ENCODE data around the gene S100A12.

The S100A12 gene

DNA sequence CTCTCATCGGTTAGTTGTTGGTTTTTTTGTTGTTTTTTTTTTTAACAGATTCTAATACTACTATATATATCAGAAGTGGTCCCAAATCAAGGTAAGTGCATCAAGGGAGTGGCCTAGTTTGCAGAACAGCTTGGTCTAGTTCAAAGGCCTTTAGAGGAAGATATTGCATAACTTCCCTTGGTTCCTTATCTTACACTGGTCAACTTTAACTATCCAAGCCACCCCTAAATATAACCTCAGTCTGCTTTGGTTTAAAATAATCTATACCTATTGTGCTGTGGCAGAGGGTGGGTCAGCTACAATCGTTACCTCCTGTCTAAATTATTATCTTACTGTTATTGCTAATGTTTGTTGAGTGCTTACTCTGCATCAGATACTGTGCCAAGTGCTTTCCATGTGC lies 6.9 kb downstream of the S100A12 start:
- DNase-seq (ENCODE audit: low read depth, low spot score), result no peak

DNA sequence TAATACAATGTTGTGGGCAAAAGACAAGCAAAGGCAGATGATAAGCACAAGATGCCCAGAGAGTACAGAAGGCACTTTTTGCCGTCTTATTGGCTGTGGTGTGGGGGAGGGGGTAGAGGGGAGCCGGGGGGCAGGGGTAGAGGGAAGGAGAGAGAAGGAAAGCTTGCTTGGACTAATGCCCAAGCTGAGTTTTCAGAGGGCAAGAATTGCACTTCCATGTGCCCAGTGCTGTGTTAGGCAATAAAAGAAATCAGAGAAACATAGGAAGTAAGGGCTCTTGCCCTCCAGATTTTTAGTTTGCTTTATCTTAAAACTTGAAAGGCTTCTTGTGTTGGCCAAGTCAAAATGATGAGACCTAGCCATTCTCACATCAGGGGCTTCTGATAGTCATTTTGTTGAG lies 8.3 kb downstream of the S100A12 start:
- no peak for DNase-seq (ENCODE audit: low read depth, low spot score)

DNA sequence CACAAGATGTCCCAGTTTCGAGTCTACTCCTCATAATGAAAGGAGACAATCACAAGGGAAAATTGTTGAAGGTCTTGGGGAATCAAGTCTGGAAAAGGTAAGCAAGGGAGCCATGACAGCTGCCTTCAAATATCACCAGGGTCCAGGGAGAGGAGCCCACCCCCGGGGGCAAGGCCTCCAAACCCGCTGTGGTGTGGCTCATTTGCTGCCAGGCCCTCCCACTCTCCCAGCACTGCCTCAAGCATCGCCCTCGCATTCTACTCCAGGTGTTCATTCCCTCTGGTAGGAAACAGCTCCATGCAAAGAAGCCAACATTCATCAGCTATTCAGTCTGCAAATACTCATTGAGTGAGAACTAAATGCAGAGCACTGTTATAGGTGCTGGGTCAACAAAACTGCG lies 9.2 kb downstream of the S100A12 start:
- no peak for DNase-seq (ENCODE audit: low read depth, low spot score)

GRCh38 chr1:153365696-153366095 lies 9.7 kb downstream of the S100A12 start:
- DNase-seq (ENCODE audit: low read depth, low spot score), result no peak

DNA sequence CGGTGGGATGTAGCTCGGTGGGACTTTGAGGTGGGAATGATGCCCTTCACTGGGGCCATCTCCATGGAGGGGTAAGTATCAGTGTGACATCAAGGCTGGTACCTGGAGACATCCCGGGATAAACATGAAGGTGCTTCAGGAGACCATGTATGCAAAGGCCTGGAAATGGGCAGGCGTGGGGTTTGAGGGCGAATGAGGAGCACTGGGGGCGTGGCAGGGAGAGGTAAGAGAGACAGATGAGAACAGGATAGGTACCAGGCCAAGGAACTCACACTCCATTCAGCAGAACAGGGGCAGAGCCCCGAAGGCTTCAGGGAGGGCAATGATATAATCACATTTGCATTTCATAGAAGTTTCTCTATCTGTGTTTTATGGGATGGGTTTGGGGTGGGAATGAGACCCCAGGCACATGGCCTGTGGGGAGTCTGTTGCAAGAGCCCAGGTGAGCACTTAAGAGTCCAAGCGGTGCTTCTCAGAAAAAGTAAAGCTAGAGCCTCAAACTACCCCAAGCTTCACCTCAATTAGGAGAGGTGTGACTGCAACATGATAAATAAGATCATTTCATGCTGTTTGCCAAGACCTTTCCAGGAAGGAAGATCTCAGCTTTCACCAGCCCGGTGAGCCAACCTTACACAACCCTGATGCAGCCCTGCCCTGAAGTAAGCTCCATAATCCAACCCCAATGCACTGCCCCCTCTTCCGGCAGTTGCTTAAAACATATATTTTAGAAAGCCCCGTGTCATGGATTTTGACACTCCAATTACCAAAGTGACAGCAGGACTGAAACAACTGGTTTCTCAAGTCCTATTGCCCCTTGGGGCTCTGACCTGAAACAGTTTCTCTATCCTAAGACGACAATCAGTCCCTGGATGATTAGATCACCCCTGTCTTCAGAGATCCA lies 10.4 kb downstream of the S100A12 start:
- no peak for DNase-seq (ENCODE audit: low read depth, low spot score)

- no peak for DNase-seq (ENCODE audit: low read depth, low spot score)
These were observed 11.3 kb downstream of the S100A12 start for GRCh38 chr1:153364156-153364555.

GRCh38 chr1:153363641-153364040 lies 11.8 kb downstream of the S100A12 start:
- no peak for DNase-seq (ENCODE audit: low read depth, low spot score)

DNA sequence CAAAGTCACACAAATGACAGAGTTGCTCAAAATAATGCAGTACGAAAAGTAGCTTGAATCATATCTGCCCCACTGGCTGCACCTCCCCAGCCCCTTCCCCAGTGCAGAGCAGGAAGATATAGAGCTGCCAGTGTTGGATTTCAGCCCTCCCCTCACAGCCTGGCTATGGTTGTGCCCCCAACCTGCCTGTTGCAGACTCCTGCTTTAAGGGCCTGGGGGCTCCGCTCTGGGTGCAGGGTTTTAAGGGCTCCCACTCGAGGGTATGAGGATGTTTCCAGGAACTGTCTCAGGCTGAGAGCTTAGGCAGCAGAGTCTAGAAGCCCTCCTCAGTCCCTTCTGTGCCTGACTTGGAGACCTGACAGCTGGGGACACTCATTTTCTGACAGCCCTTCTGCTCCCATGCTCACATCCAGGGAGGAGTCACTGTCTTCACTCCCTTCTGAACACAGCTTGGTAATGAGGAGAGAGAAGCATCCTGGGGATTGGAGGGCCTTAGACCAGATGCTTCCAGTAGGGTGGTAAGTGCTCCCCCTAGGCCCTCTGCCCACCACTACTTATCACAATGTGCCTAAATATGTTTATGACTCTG lies 13.1 kb downstream of the S100A12 start:
- DNase-seq (ENCODE audit: low read depth, low spot score), result no peak

GRCh38 chr1:153361480-153362109 lies 13.8 kb downstream of the S100A12 start:
- no peak for DNase-seq (ENCODE audit: low read depth, low spot score)

GRCh38 chr1:153360592-153361479 lies 14.6 kb downstream of the S100A12 start:
- DNase-seq (ENCODE audit: low read depth, low spot score), result no peak

GRCh38 chr1:153360190-153360589 lies 15.2 kb downstream of the S100A12 start:
- no peak for DNase-seq (ENCODE audit: low read depth, low spot score)

DNA sequence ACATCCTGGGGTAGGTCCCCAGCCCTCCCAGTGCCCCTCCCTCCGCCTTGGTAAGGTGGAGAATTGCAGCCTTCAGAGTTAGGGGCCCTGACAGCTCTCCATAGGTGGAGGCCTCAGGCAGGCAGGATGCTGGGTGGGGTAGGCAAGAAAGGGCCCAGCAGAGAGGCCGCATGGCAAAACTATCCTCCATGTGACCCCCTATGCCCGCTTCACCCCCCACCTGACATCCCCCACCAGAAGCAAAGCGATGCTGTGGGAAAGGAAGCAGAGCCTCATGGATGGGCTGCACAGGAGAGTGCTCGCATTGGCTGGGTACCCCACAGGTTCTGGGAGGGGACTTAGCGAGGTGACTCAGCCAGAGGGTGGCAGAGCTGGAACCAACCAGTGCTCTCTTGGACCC lies 16.2 kb downstream of the S100A12 start:
- DNase-seq (ENCODE audit: low read depth, low spot score), result no peak

DNA sequence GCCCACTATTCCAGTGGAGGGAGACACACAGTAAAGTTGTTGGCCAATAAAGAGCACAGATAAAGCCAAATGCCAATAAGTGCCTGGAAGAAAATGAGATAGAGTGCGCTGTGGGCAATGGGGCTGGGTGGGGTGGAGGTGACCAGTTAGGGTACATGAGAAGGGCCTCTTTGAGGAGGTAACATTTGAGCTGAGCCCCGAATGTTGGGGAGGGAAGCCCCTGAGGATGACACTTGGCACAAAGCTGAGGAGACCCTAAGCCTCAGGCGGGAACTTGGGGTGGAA lies 16.8 kb downstream of the S100A12 start:
- no peak for DNase-seq (ENCODE audit: low read depth, low spot score)

- DNase-seq (ENCODE audit: low read depth, low spot score), result no peak
These were observed 17.3 kb downstream of the S100A12 start, which contains the start of gene S100A9 for GRCh38 chr1:153357853-153358690. S100A9 (plus strand) TSS chr1:153357854; CDS start chr1:153358284, 430 bp downstream.

GRCh38 chr1:153357076-153357852 lies 18.2 kb downstream of the S100A12 start:
- DNase-seq (ENCODE audit: low read depth, low spot score), result no peak

DNA sequence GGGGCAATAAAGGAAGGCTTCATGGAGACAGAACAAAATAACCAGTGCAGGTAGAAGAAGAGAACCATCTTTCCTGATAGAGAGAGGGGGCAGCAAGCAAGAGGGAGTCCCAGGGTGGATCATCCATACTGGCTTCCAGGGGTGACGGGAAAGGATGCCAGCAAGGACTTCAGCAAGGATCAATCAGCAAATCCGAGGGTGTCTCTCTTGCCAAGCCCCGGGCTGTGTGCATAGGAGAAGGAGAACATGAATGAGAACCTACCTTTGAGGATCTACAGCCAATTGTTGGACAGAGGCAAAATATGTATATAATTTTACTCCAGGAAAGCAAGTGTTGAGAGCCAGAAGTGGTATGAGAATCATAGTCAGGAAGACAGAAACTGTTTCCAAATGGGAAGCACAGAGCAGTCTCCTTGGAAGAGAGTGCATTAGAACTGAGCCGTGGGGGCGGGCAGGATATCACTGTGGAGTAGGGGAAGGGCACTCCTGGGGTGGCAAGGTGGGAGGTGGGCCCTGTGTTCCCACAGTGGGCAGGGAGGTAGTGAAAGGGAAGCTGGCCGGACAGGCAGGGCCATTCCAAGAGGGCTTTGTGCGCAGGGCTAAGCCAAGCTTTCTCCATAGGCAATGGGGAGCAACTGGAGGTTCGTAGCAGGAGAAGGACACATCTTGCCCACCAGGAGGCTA lies 18.9 kb downstream of the S100A12 start:
- no peak for DNase-seq (ENCODE audit: low read depth, low spot score)

- no peak for DNase-seq (ENCODE audit: low read depth, low spot score)
These were observed 19.9 kb downstream of the S100A12 start for GRCh38 chr1:153355445-153356071.

DNA sequence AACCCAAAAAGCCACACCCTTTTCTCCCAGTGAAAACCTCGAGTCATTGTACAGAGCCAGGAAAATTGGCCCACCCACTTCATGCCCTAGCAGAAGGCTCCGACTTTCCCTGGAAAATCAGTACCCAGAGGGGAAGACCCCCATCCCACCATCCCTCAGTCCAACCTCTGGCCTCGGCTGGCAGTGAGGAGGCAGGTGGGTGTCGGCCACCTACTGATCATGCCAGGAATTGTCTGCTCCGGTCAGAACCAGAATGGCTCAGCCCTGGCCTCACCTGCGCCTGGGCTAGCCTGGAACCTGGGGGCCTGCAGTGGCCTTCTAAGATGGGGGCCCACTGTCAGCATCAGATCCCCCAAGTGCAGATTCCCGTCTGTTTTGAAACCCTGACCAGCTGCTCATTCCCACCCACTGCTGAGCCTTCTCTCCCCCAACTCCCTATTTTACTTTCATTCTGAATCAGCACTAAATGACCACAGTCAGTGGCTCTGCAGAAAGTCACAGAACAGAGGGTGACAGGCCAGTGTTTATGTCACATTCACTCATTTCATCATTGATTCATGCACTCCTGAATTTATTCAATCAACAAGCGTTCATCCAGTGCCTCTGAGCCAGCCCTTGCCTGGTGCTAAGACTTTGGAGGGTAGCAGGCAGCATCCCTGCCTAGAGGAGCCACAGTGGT lies 20.8 kb downstream of the S100A12 start:
- DNase-seq (ENCODE audit: low read depth, low spot score), result no peak
